H9 (cell line): ENCODE results near the gene C1orf146. TPM values are rescaled to one million over a fixed set of nuclear protein-coding genes. Genes with fewer than 3 reads are reported as not detected.
"Not testable (repeated sequence)": the region's sequence is repeated elsewhere in the genome, so short reads cannot be mapped to it uniquely, and the experiment has no call there.

Experiments
- DNase-seq: peaks from one replicate; pipeline ENCODE4 v3.0.0-alpha.2; 2017
- H2AFZ ChIP-seq: one replicate; pipeline ENCODE4 v1.6.1; 2013; ENCODE audit warnings: mild to moderate bottlenecking, low read length, control low read depth, moderate library complexity
- H2AK5ac ChIP-seq: 2 replicates; pipeline ENCODE4 v1.6.1; 2013; ENCODE audit warnings: low read length, control low read depth, mixed read lengths; ENCODE audit not compliant: insufficient read length
- H2BK120ac ChIP-seq: one replicate; pipeline ENCODE4 v1.6.1; 2013; ENCODE audit warnings: low read depth, mild to moderate bottlenecking, low read length, control low read depth, inconsistent platforms; ENCODE audit not compliant: poor library complexity, severe bottlenecking
- H2BK12ac ChIP-seq: 2 replicates; pipeline ENCODE4 v1.6.1; 2013; ENCODE audit warnings: low read length, control low read depth, mixed read lengths, low read depth; ENCODE audit not compliant: insufficient read length
- H2BK15ac ChIP-seq: 2 replicates; pipeline ENCODE4 v1.6.1; 2013; ENCODE audit warnings: low read depth, low read length, control low read depth
- H2BK20ac ChIP-seq: one replicate; pipeline ENCODE4 v1.6.1; 2013; ENCODE audit warnings: low read depth, mild to moderate bottlenecking, low read length, control low read depth, inconsistent platforms; ENCODE audit not compliant: poor library complexity, severe bottlenecking
- H2BK5ac ChIP-seq: 2 replicates; pipeline ENCODE4 v1.6.1; 2013; ENCODE audit warnings: low read length, control low read depth, mixed read lengths; ENCODE audit not compliant: insufficient read length
- H3K14ac ChIP-seq: 2 replicates; pipeline ENCODE4 v1.6.1; 2013; ENCODE audit warnings: low read length, control low read depth; ENCODE audit not compliant: insufficient read depth
- H3K18ac ChIP-seq: 2 replicates; pipeline ENCODE4 v1.6.1; 2013; ENCODE audit warnings: low read depth, mild to moderate bottlenecking, mixed read lengths, low read length, control low read depth; ENCODE audit not compliant: insufficient read length
- H3K23ac ChIP-seq: 2 replicates; pipeline ENCODE4 v1.6.1; 2013; ENCODE audit warnings: low read length, control low read depth, mixed read lengths, low read depth; ENCODE audit not compliant: insufficient read length
- H3K23me2 ChIP-seq: 2 replicates; pipeline ENCODE4 v1.6.1; 2013; ENCODE audit warnings: low read depth, mild to moderate bottlenecking, mixed read lengths, low read length, control low read depth; ENCODE audit not compliant: insufficient read length, poor library complexity, severe bottlenecking
- H3K27ac ChIP-seq: 2 replicates; pipeline ENCODE4 v1.5.1; 2013; ENCODE audit warnings: low read length, control low read depth, mixed read lengths, low read depth; ENCODE audit not compliant: insufficient read length
- H3K27me3 ChIP-seq: 2 replicates; pipeline ENCODE4 v1.6.1; 2013; ENCODE audit warnings: low read length, control low read depth, inconsistent platforms; ENCODE audit not compliant: insufficient read depth
- H3K4ac ChIP-seq: 2 replicates; pipeline ENCODE4 v1.6.1; 2013; ENCODE audit warnings: low read depth, mild to moderate bottlenecking, control low read depth, inconsistent platforms, low read length, moderate library complexity
- H3K4me1 ChIP-seq: 2 replicates; pipeline ENCODE4 v1.6.1; 2013; ENCODE audit warnings: low read length, control low read depth, inconsistent platforms; ENCODE audit not compliant: insufficient read depth
- H3K4me2 ChIP-seq: 2 replicates; pipeline ENCODE4 v1.6.1; 2013; ENCODE audit warnings: low read length, control low read depth, mixed read lengths; ENCODE audit not compliant: insufficient read length, insufficient read depth
- H3K56ac ChIP-seq: 2 replicates; pipeline ENCODE4 v1.6.1; 2013; ENCODE audit warnings: low read depth, mild to moderate bottlenecking, mixed read lengths, low read length, control low read depth; ENCODE audit not compliant: insufficient read length
- H3K79me1 ChIP-seq: 2 replicates; pipeline ENCODE4 v1.6.1; 2013; ENCODE audit warnings: low read depth, mild to moderate bottlenecking, moderate library complexity, low read length, control low read depth, inconsistent platforms; ENCODE audit not compliant: insufficient read depth, poor library complexity, severe bottlenecking
- H3K79me2 ChIP-seq: 2 replicates; pipeline ENCODE4 v1.6.1; 2013; ENCODE audit warnings: low read length, control low read depth, inconsistent platforms; ENCODE audit not compliant: insufficient read depth
- H3K9ac ChIP-seq: 2 replicates; pipeline ENCODE4 v1.6.1; 2013; ENCODE audit warnings: low read length, control low read depth, mixed read lengths; ENCODE audit not compliant: insufficient read length; ENCODE audit errors: extremely low read depth
- H3K9me3 ChIP-seq: one replicate; pipeline ENCODE4 v1.6.1; 2013; ENCODE audit warnings: low read depth, low read length, inconsistent platforms; ENCODE audit not compliant: control insufficient read depth
- H3T11ph ChIP-seq: one replicate; pipeline ENCODE4 v1.6.1; 2013; ENCODE audit warnings: mild to moderate bottlenecking, low read length, control low read depth, inconsistent platforms
- H4K20me1 ChIP-seq: one replicate; pipeline ENCODE4 v1.6.1; 2013; ENCODE audit not compliant: control insufficient read depth, insufficient read length, insufficient read depth
- H4K5ac ChIP-seq: 2 replicates; pipeline ENCODE4 v1.6.1; 2013; ENCODE audit warnings: low read depth, mild to moderate bottlenecking, mixed read lengths, low read length, control low read depth; ENCODE audit not compliant: insufficient read length
- H4K8ac ChIP-seq: replicated peaks from 2 replicates; pipeline ENCODE4 v1.6.1; 2013; ENCODE audit warnings: low read length, control low read depth, mixed read lengths, low read depth; ENCODE audit not compliant: insufficient read length
- H4K91ac ChIP-seq: 2 replicates; pipeline ENCODE4 v1.6.1; 2013; ENCODE audit warnings: low read depth, mild to moderate bottlenecking, moderate library complexity, mixed read lengths, low read length, control low read depth; ENCODE audit not compliant: insufficient read length
- H3K27ac Mint-ChIP-seq, 3 experiments: 2 replicates in 2 of 3; 3 replicates in 1 of 3; pipeline ENCODE4 v1.8.0; 2020 to 2021; ENCODE audit warnings: mixed read lengths in 3 of 3, mild to moderate bottlenecking in 1 of 3, moderate library complexity in 1 of 3
- H3K27me3 Mint-ChIP-seq: 2 replicates; pipeline ENCODE4 v1.8.0; 2021; ENCODE audit warnings: low read depth, mild to moderate bottlenecking, moderate library complexity, mixed read lengths
- H3K36me3 Mint-ChIP-seq, 3 experiments: 2 replicates in 2 of 3; 3 replicates in 1 of 3; pipeline ENCODE4 v1.8.0; 2020 to 2021; ENCODE audit warnings: low read depth in 3 of 3, mixed read lengths in 3 of 3; ENCODE audit not compliant: insufficient read depth in 1 of 3
- H3K4me1 Mint-ChIP-seq, 2 experiments: 2 replicates each; pipeline ENCODE4 v1.8.0; 2020; ENCODE audit warnings: mixed read lengths in 2 of 2
- H3K4me3 Mint-ChIP-seq, 2 experiments: 2 replicates in 1 of 2; 3 replicates in 1 of 2; pipeline ENCODE4 v1.8.0; 2020 to 2021; ENCODE audit warnings: mild to moderate bottlenecking in 2 of 2, mixed read lengths in 2 of 2, moderate library complexity in 1 of 2
- H3K9me3 Mint-ChIP-seq, 2 experiments: 2 replicates in 1 of 2; 3 replicates in 1 of 2; pipeline ENCODE4 v1.8.0; 2020; ENCODE audit warnings: mild to moderate bottlenecking in 2 of 2, mixed read lengths in 2 of 2, moderate library complexity in 1 of 2
- CTCF ChIP-seq: fragments of 200-600 bp; sonication (generic); conservative IDR thresholded peaks from 3 replicates; pipeline ENCODE4 v1.8.0; 2021; ENCODE audit warnings: antibody characterized with exemption, mild to moderate bottlenecking
- WGBS: extraction: QIAGEN DNeasy Blood & Tissue Kit; methylation state at CpG from one replicate; pipeline ENCODE4 v1.1.7; 2013; ENCODE audit warnings: missing lambda C conversion rate, low lambda C conversion rate, mixed read lengths; ENCODE audit not compliant: insufficient read length; ENCODE audit errors: extremely low coverage; 5-methylcytosine and 5-hydroxymethylcytosine counted together
- total RNA-seq: library from RNA; stranded (reverse); gene quantifications from 2 replicates; pipeline ENCODE4 v1.2.1, GENCODE V29; 2021

C1orf146 gene
- total RNA-seq, 1 experiment from 2014 or later, result not detected

DNA sequence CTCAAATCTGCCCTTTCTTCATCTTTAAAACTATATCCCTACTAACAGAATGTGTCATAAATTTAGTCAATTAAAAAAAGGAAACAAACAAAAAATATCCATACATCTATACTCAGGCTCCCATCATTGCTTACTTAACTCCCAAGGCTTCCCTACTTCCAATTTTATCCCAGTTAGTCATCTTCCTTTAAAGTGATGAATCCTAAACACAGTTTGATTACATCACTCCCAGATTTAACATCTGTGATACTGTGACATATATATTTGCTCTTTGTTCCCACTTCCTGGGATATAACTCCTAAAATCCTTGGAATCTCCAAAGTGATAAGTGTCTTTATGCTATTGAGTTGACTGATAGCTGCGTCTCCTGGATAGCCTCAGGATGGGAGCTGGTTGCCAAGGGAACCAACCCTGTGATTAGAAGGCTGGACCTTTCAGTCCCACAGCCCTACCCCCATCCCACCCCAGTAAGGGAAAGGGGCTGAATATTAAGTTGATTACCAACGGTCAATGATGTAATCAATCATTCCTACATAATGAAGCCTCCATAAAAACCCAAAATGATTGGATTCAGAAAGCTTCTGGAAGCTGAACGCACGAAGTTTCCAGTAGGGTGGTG lies 59.5 kb downstream of the C1orf146 start:
- no peak overlapping the region for H4K8ac ChIP-seq
- H3K14ac ChIP-seq, result no peak overlapping the region
- no peak overlapping the region for H3K4me2 ChIP-seq
- no peak overlapping the region for H4K91ac ChIP-seq
- H3K9ac ChIP-seq, result no peak overlapping the region
- no peak overlapping the region for H2BK120ac ChIP-seq
- H3K23me2 ChIP-seq, result no peaks in the 10 kb centered on the region
- WGBS, result no CpG with 5 or more reads among the region's 4 CpGs
- H3K27ac ChIP-seq, result no peak overlapping the region
- H3K4me3 Mint-ChIP-seq, result no peak overlapping the region
- TF ChIP-seq CTCF, result no peak
- H2BK20ac ChIP-seq, result no peak overlapping the region
- H2BK5ac ChIP-seq, result no peak overlapping the region
- no peak overlapping the region for H3K18ac ChIP-seq
- H3K79me1 ChIP-seq, result no peaks in the 10 kb centered on the region
- no peak overlapping the region for H2AK5ac ChIP-seq
- H2BK12ac ChIP-seq, result no peak overlapping the region
- no peaks in the 10 kb centered on the region for H3K27me3 Mint-ChIP-seq
- no peak overlapping the region; a peak in 1 of 7 replicates for H3K27ac Mint-ChIP-seq
- H3T11ph ChIP-seq, result no peak overlapping the region
- H3K4me1 Mint-ChIP-seq, result no peaks in the 10 kb centered on the region
- no peak overlapping the region for H2BK15ac ChIP-seq
- H3K4me1 ChIP-seq, result no peaks in the 10 kb centered on the region
- H3K56ac ChIP-seq, result no peak overlapping the region
- no peaks in the 10 kb centered on the region for H3K9me3 Mint-ChIP-seq
- H2AFZ ChIP-seq, result no peak overlapping the region
- H3K79me2 ChIP-seq, result no peaks in the 10 kb centered on the region
- H3K4ac ChIP-seq, result no peak overlapping the region
- H3K36me3 Mint-ChIP-seq, result peaks cover 21 to 53% (median 51%) of the 10 kb centered on the region in 3 experiments; a peak in 6 of 7 replicates
- H3K23ac ChIP-seq, result no peak overlapping the region
- no peaks in the 10 kb centered on the region for H3K9me3 ChIP-seq
- no peaks in the 10 kb centered on the region for H4K20me1 ChIP-seq
- H3K27me3 ChIP-seq, result no peaks in the 10 kb centered on the region
- DNase-seq, result no peak
- no peak overlapping the region for H4K5ac ChIP-seq

- H2BK5ac ChIP-seq, H4K20me1 ChIP-seq, H3K27me3 ChIP-seq, H2BK120ac ChIP-seq, H4K8ac ChIP-seq, H3K27ac Mint-ChIP-seq, H3K9me3 Mint-ChIP-seq, H3K9me3 ChIP-seq, H3K79me2 ChIP-seq, H2BK20ac ChIP-seq, H3K4ac ChIP-seq, H3K79me1 ChIP-seq, H3K23me2 ChIP-seq, H2AFZ ChIP-seq, H3K4me2 ChIP-seq, H3K4me3 Mint-ChIP-seq, DNase-seq, H3K4me1 ChIP-seq, H4K91ac ChIP-seq, H3K27me3 Mint-ChIP-seq, H2BK12ac ChIP-seq, H3K56ac ChIP-seq, H3K4me1 Mint-ChIP-seq, H3T11ph ChIP-seq, H2BK15ac ChIP-seq, H2AK5ac ChIP-seq, H4K5ac ChIP-seq, H3K23ac ChIP-seq, H3K18ac ChIP-seq, H3K9ac ChIP-seq, H3K14ac ChIP-seq, H3K27ac ChIP-seq: not testable (repeated sequence)
- no CpG with 5 or more reads among the region's 15 CpGs for WGBS
- H3K36me3 Mint-ChIP-seq, result peaks cover 28 to 66% (median 58%) of the 10 kb centered on the region in 3 experiments
Measured at GRCh38 chr1:92279781-92280180, 62.1 kb downstream of the C1orf146 start.
